ENCODE results near the gene PDE11A. TPM values are rescaled to one million over a fixed set of nuclear protein-coding genes. Genes with fewer than 3 reads are reported as not detected.

Gene PDE11A
- total RNA-seq, 6 experiments from 2014 or later, result 1.2 to 9.4 (median 6.3) TPM

- H3K27ac ChIP-seq, result no peak overlapping the region
- no peak overlapping the region for H3K4me3 ChIP-seq
- no CpG with 5 or more reads among the region's 1 CpG for WGBS (ENCODE audit: insufficient coverage, low coverage, low lambda C conversion rate, missing lambda C conversion rate)
- no peaks in the 10 kb centered on the region for H3K9me3 ChIP-seq
- no peak for DNase-seq
- H3K4me1 ChIP-seq, result peaks cover 0 to 29% (median 0%) of the 10 kb centered on the region in 4 donors
- ATAC-seq, result no peak
- no peaks in the 10 kb centered on the region for H3K36me3 ChIP-seq
- no peaks in the 10 kb centered on the region for H3K27me3 ChIP-seq
- no peak for TF ChIP-seq POLR2A (IDR thresholded peaks at IDR 0.05)
- TF ChIP-seq CTCF (IDR thresholded peaks at IDR 0.05), result no peak
- intact Hi-C loops (cut with DNase I), result no loop called here
Measured at GRCh38 chr2:178066890-178067669, 5.5 kb downstream of the PDE11A start.

GRCh38 chr2:178066324-178066723 lies 6.3 kb downstream of the PDE11A start:
- ATAC-seq, result no peak
- H3K27ac ChIP-seq, result no peak overlapping the region
- H3K36me3 ChIP-seq, result no peaks in the 10 kb centered on the region
- intact Hi-C loops (cut with DNase I), result no loop called here
- no peaks in the 10 kb centered on the region for H3K9me3 ChIP-seq
- DNase-seq, result no peak
- TF ChIP-seq POLR2A (IDR thresholded peaks at IDR 0.05) (no peak), CTCF (IDR thresholded peaks at IDR 0.05) (no peak)
- WGBS (ENCODE audit: insufficient coverage, low coverage, low lambda C conversion rate, missing lambda C conversion rate), result 70% methylated on average over 1 of the region's 3 CpGs
- no peaks in the 10 kb centered on the region for H3K27me3 ChIP-seq
- peaks cover 0 to 23% (median 0%) of the 10 kb centered on the region in 4 donors for H3K4me1 ChIP-seq
- H3K4me3 ChIP-seq, result no peak overlapping the region

- Histone ChIP-seq H3K4me1 (peaks cover 0 to 9% (median 0%) of the 10 kb centered on the region in 4 donors), H3K27ac (no peak overlapping the region), H3K27me3 (no peaks in the 10 kb centered on the region), H3K4me3 (no peak overlapping the region), H3K9me3 (no peaks in the 10 kb centered on the region), H3K36me3 (no peaks in the 10 kb centered on the region)
- TF ChIP-seq POLR2A (IDR thresholded peaks at IDR 0.05) (no peak), CTCF (IDR thresholded peaks at IDR 0.05) (no peak)
- DNase-seq (no peak), ATAC-seq (no peak)
- intact Hi-C loops (cut with DNase I), result no loop called here
- WGBS (ENCODE audit: insufficient coverage, low coverage, low lambda C conversion rate, missing lambda C conversion rate), result 94% methylated on average over 2 of the region's 2 CpGs
Measured at GRCh38 chr2:178059681-178060080, 12.9 kb downstream of the PDE11A start.

GRCh38 chr2:178059111-178059510 lies 13.5 kb downstream of the PDE11A start:
- no peaks in the 10 kb centered on the region for H3K27me3 ChIP-seq
- DNase-seq (no peak), ATAC-seq (peak in 1 of 4 donors; percentile 14)
- H3K27ac ChIP-seq, result no peak overlapping the region
- no peaks in the 10 kb centered on the region for H3K36me3 ChIP-seq
- TF ChIP-seq CTCF (IDR thresholded peaks at IDR 0.05) (no peak), POLR2A (IDR thresholded peaks at IDR 0.05) (no peak)
- WGBS (ENCODE audit: insufficient coverage, low coverage, low lambda C conversion rate, missing lambda C conversion rate), result 80% methylated on average over 1 of the region's 2 CpGs
- intact Hi-C loops (cut with DNase I), result no loop called here
- no peaks in the 10 kb centered on the region for H3K9me3 ChIP-seq
- H3K4me3 ChIP-seq, result no peak overlapping the region
- H3K4me1 ChIP-seq, result peaks cover 0 to 9% (median 0%) of the 10 kb centered on the region in 4 donors
